WI38 (cell line): ENCODE results near the gene GPR141.

Source experiments
- H3K4me3 ChIP-seq: 2 replicates; pipeline ENCODE4 v1.5.1; 2011; ENCODE audit warnings: low read depth, mild to moderate bottlenecking, control low read depth, low read length
- TF ChIP-seq, protein P1 (sequence below): IDR thresholded peaks from 2 replicates; pipeline ENCODE4 v1.5.1; 2012; ENCODE audit warnings: low read depth, mild to moderate bottlenecking, control low read depth, low read length

The GPR141 gene

GRCh38 chr7:37657816-37658215 lies 25.8 kb upstream of the GPR141 start:
- TF ChIP-seq, protein P1, sequence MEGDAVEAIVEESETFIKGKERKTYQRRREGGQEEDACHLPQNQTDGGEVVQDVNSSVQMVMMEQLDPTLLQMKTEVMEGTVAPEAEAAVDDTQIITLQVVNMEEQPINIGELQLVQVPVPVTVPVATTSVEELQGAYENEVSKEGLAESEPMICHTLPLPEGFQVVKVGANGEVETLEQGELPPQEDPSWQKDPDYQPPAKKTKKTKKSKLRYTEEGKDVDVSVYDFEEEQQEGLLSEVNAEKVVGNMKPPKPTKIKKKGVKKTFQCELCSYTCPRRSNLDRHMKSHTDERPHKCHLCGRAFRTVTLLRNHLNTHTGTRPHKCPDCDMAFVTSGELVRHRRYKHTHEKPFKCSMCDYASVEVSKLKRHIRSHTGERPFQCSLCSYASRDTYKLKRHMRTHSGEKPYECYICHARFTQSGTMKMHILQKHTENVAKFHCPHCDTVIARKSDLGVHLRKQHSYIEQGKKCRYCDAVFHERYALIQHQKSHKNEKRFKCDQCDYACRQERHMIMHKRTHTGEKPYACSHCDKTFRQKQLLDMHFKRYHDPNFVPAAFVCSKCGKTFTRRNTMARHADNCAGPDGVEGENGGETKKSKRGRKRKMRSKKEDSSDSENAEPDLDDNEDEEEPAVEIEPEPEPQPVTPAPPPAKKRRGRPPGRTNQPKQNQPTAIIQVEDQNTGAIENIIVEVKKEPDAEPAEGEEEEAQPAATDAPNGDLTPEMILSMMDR, result no peak
- H3K4me3 ChIP-seq, result no peak overlapping the region

- H3K4me3 ChIP-seq, result no peak overlapping the region
- TF ChIP-seq, protein P1, result no peak
These were observed 23.5 kb upstream of the GPR141 start for GRCh38 chr7:37659971-37660565.

DNA sequence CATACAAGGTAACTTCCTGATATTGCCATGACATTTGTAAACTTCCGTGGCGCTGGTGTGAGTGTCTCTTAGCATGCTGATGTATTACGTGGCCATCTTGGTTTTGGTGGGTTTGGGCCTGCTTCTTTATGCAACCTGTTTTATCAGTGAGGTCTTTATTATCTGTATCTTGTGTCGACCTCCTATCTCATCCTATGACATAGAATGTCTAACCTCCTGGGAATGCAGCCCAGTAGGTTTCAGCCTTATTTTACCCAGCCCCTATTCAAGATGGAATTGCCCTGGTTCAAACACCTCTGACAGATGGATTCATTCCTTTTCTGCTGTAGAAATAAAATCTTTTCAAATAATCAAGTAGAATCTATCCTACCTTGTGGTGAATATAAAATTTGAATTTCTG lies 23.0 kb upstream of the GPR141 start:
- H3K4me3 ChIP-seq, result no peak overlapping the region
- TF ChIP-seq, protein P1, result no peak

DNA sequence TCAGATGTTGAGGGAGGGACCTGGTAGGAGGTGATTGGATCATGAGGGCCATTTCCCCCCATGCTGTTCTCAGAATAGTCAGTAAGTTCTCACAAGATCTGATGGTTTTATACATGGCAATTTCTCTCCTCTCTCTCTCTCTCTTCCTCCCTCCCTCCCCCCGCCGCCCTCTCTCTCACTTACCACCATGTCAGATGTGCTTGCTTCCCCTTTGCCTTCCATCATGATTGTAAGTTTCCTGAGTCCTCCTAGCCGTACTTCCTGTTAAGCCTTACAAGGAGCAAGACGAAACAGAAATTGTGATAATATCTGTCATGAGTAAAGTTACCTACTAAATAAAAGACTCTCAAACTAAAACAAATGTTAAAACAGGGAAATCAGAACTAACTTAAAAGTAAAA lies 19.9 kb upstream of the GPR141 start:
- TF ChIP-seq, protein P1, result no peak
- no peak overlapping the region for H3K4me3 ChIP-seq

DNA sequence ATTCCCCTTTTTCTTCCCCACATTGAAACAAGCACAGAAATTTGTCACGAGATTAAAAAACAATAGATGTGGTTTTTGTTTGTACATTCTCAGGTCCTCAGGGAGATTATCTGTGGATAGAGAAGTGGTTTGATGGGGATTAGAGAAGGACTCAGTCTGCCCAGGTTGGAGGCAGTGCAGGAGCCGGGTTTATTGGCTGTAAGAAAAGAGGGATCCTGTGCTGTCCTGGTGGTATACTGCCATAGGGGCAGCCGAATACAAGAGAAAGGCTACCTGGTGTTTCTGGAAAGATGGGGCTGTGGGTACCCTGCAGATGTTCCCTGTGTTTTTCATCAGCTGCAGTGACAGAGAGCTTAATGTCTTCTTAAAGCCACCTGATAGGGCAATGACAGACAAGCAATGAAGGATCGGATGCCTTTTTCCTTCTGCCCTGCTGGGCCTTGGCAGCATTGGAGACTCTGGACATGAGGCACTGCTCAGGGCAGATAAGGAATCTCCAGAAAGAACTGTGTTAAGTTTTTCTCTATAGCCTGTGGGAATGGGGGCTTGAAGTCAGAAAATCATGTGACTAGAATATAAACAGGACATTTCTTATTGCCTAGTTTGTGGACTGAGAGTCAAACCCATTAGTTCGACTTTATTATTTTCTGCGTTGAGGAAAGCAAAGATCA lies 18.1 kb upstream of the GPR141 start:
- TF ChIP-seq, protein P1, result no peak
- H3K4me3 ChIP-seq, result no peak overlapping the region

DNA sequence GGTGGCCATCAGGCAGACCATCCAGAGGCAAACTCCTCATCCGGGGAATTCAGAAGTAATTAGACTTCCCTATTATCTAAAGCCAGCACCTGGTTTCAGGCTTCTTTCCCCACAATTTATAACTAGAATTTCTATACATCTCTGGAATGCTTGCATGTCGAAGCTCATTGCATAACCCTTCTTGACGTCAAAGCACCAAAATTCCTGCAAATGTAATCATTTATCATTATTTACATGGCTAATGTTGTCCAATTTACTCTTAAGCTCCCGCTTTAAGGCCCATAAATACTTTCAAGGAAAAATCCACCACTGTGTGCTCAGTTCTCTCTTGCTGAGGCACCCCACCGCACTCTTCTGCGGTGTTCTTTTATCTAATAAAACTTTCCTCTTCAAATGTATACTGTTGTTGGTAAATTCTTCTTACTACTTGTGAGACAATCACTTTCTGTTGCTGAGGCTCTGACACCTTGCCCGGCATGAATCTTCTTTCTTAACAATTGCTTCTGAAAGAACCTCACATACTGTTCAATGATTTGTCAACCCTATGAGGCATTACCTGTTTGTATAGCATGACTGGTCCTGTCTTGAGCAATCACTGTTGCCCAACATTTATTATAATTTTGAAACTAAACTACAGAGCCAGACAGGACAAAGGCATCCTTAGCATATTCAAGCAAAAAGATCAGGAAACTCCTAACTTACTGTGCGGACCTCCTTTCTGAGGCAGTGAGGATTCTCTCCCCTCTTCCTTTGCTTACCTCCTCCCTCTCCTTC lies 17.4 kb upstream of the GPR141 start:
- H3K4me3 ChIP-seq, result no peak overlapping the region
- TF ChIP-seq, protein P1, result no peak

DNA sequence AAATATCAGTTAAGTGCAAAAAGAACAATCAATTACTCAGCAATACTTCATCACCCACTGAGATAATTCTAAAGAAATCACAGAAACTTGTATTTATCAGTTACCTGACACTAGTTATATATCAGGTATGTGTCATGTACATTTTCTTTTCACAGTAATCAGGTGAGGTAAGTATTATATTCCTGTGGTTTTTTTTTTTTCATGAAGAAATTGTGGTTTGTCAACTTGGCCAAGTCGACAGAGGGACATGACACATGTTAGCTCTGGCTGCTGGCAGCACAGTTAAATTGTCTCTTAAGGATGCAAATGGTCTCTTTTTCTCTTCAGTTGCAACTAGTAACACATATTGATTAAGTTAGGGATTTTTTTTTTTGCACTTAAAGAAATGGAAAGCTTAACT lies 13.7 kb upstream of the GPR141 start:
- TF ChIP-seq, protein P1, result no peak
- no peak overlapping the region for H3K4me3 ChIP-seq
